Measurements from ENCODE around the gene XXYLT1. TPM values are rescaled to one million over a fixed set of nuclear protein-coding genes. Genes with fewer than 3 reads are reported as not detected.

XXYLT1 gene
- total and polyA plus RNA-seq, 9 of the 15 experiments (the other 6 are each of a cell fraction or from before 2014, with no cell fraction given) = 1.9 to 18.9 (median 15.0) TPM

- peak in 1 of 2 experiments; percentile 86 for TF ChIP-seq AFF1 (IDR thresholded peaks at IDR 0.05; ENCODE audit: low read depth in 1 of 2, partially characterized antibody in 2 of 2)
- TF ChIP-seq THRAP3 (IDR thresholded peaks at IDR 0.05; ENCODE audit: borderline replicate concordance) = no peak
- peak in 1 of 3 experiments; percentile 38; a peak in 1 of 6 replicates for TF ChIP-seq ZBTB11 (CRISPR knock-in tag; IDR thresholded peaks at IDR 0.05)
- TF ChIP-seq RAD51 (IDR thresholded peaks at IDR 0.05; ENCODE audit: borderline replicate concordance, low read depth) = peak; percentile 40; the same call in 1 of the 2 replicates
- no peak for TF ChIP-seq MCM3 (IDR thresholded peaks at IDR 0.05)
- TF ChIP-seq EP300 (IDR thresholded peaks at IDR 0.05; ENCODE audit: low read length) = peak; percentile 98
- TF ChIP-seq C11orf30 (IDR thresholded peaks at IDR 0.05; ENCODE audit: low read depth) = peak; percentile 97
- no peak for TF ChIP-seq ZNF609 (CRISPR knock-in tag; IDR thresholded peaks at IDR 0.05; ENCODE audit: borderline replicate concordance)
- TF ChIP-seq ERF (CRISPR knock-in tag; IDR thresholded peaks at IDR 0.05) = no peak
- TF ChIP-seq E2F5 (CRISPR knock-in tag; IDR thresholded peaks at IDR 0.05) = no peak; the same call in 1 of the 2 replicates
- no peak for TF ChIP-seq BHLHE40 (IDR thresholded peaks at IDR 0.05; ENCODE audit: low read length)
- TF ChIP-seq CTBP1 (IDR thresholded peaks at IDR 0.05; ENCODE audit: borderline replicate concordance) = peak; percentile 48; the same call in 1 of the 2 replicates
Observed at GRCh38 chr3:195140816-195141793, 129.9 kb downstream of the XXYLT1 start (continued).

Data from K562 (cell line).